Thymus (tissue), 11 donors: ENCODE results near the gene IDH3G. TPM values are rescaled to one million over a fixed set of nuclear protein-coding genes. Genes with fewer than 3 reads are reported as not detected.
"Not testable (repeated sequence)": the region's sequence is repeated elsewhere in the genome, so short reads cannot be mapped to it uniquely, and the experiment has no call there.

ENCODE experiments used
- DNase-seq, 9 donors: peaks; one replicate each; pipeline ENCODE4 v3.0.0-alpha.2; 2013; ENCODE audit warnings: low spot score in 9 of 9, low read depth in 6 of 9, missing footprints in 1 of 9
- H3K27ac ChIP-seq, 2 donors: one replicate each; pipeline ENCODE4 v1.5.1; 2013; ENCODE audit warnings: control low read depth in 1 of 2, low read depth in 1 of 2, low read length in 1 of 2, mild to moderate bottlenecking in 1 of 2, moderate library complexity in 1 of 2
- H3K27me3 ChIP-seq, 2 donors: one replicate each; pipeline ENCODE4 v1.5.1; 2013; ENCODE audit warnings: low read length in 1 of 2; ENCODE audit not compliant: control insufficient read depth in 2 of 2, insufficient read depth in 1 of 2
- H3K36me3 ChIP-seq, 2 donors: one replicate each; pipeline ENCODE4 v1.5.1; 2013; ENCODE audit warnings: low read length in 1 of 2, mild to moderate bottlenecking in 1 of 2, moderate library complexity in 1 of 2; ENCODE audit not compliant: control insufficient read depth in 2 of 2, insufficient read depth in 2 of 2
- H3K4me1 ChIP-seq, 2 donors: one replicate each; pipeline ENCODE4 v1.5.1; 2013; ENCODE audit warnings: low read length in 2 of 2; ENCODE audit not compliant: control insufficient read depth in 2 of 2, insufficient read depth in 2 of 2
- H3K4me3 ChIP-seq, 2 donors: one replicate each; pipeline ENCODE4 v1.5.1; 2013; ENCODE audit warnings: low read length in 2 of 2, control low read depth in 1 of 2, mild to moderate bottlenecking in 1 of 2
- H3K9me3 ChIP-seq, 2 donors: one replicate each; pipeline ENCODE4 v1.5.1; 2013; ENCODE audit warnings: low read length in 1 of 2, mild to moderate bottlenecking in 1 of 2; ENCODE audit not compliant: control insufficient read depth in 2 of 2, insufficient read depth in 1 of 2
- WGBS: extraction: QIAGEN DNeasy Blood & Tissue Kit; methylation state at CpG from one replicate; pipeline ENCODE4 v1.1.7; 2013; 5-methylcytosine and 5-hydroxymethylcytosine counted together
- polyA plus RNA-seq: library from polyadenylated mRNA; stranded (reverse); fragments of 200-250 nt; gene quantifications from one replicate; pipeline ENCODE4 v1.2.3, GENCODE V29; 2013
- total RNA-seq: library from RNA; stranded (reverse); fragments of 120-200 nt; gene quantifications from one replicate; pipeline ENCODE4 v1.2.4, GENCODE V29; 2013
- donor health status: healthy.

The IDH3G gene
- total and polyA plus RNA-seq, 2 donors, result 37.5 to 39.2 TPM

- not testable (repeated sequence) for H3K27me3 ChIP-seq, H3K4me3 ChIP-seq, H3K36me3 ChIP-seq, H3K27ac ChIP-seq, DNase-seq, H3K9me3 ChIP-seq
- peaks cover 0 to 30% of the 10 kb centered on the region in 2 donors for H3K4me1 ChIP-seq
- WGBS, result 90% methylated on average over 32 of the region's 32 CpGs
Observed at GRCh38 chrX:153742796-153743467, 51.2 kb downstream of the IDH3G start.

- DNase-seq, H3K27ac ChIP-seq, H3K27me3 ChIP-seq, H3K36me3 ChIP-seq, H3K4me3 ChIP-seq, H3K9me3 ChIP-seq: not testable (repeated sequence)
- WGBS, result 97% methylated on average over 14 of the region's 14 CpGs
- peaks cover 0 to 30% of the 10 kb centered on the region in 2 donors for H3K4me1 ChIP-seq
Observed at GRCh38 chrX:153742111-153742510, 52.1 kb downstream of the IDH3G start.

GRCh38 chrX:153741446-153741845 is 52.7 kb downstream of the IDH3G start:
- Histone ChIP-seq H3K9me3 (no peaks in the 10 kb centered on the region), H3K4me1 (peaks cover 0 to 30% of the 10 kb centered on the region in 2 donors), H3K27ac (no peak overlapping the region), H3K27me3 (no peaks in the 10 kb centered on the region), H3K36me3 (peaks cover 0 to 13% of the 10 kb centered on the region in 2 donors), H3K4me3 (no peak overlapping the region)
- DNase-seq, result no peak
- WGBS, result 74% methylated on average over 14 of the region's 14 CpGs

- Histone ChIP-seq H3K4me3 (no peak overlapping the region), H3K9me3 (no peaks in the 10 kb centered on the region), H3K27me3 (no peaks in the 10 kb centered on the region), H3K4me1 (peaks cover 0 to 30% of the 10 kb centered on the region in 2 donors), H3K36me3 (peaks cover 0 to 16% of the 10 kb centered on the region in 2 donors), H3K27ac (no peak overlapping the region)
- no peak for DNase-seq
- 95% methylated on average over 16 of the region's 16 CpGs for WGBS
Observed at GRCh38 chrX:153740631-153741222, 53.4 kb downstream of the IDH3G start.

- H3K27ac ChIP-seq, result peak overlapping the region in 1 of 2 donors; percentile 28
- peak in 1 of 9 donors; percentile 54 for DNase-seq
- 75% methylated on average over 29 of the region's 29 CpGs for WGBS
- peaks cover 0 to 30% of the 10 kb centered on the region in 2 donors for H3K4me1 ChIP-seq
- H3K27me3 ChIP-seq, result no peaks in the 10 kb centered on the region
- H3K9me3 ChIP-seq, result no peaks in the 10 kb centered on the region
- H3K36me3 ChIP-seq, result peaks cover 0 to 16% of the 10 kb centered on the region in 2 donors
- no peak overlapping the region for H3K4me3 ChIP-seq
Observed at GRCh38 chrX:153739754-153740486, 54.3 kb downstream of the IDH3G start.

- Histone ChIP-seq H3K27ac (no peak overlapping the region), H3K36me3 (peaks cover 0 to 19% of the 10 kb centered on the region in 2 donors), H3K9me3 (no peaks in the 10 kb centered on the region), H3K27me3 (no peaks in the 10 kb centered on the region), H3K4me1 (peaks cover 0 to 21% of the 10 kb centered on the region in 2 donors), H3K4me3 (no peak overlapping the region)
- 96% methylated on average over 27 of the region's 27 CpGs for WGBS
- DNase-seq, result no peak
Observed at GRCh38 chrX:153738056-153738605, 56.0 kb downstream of the IDH3G start.

DNA sequence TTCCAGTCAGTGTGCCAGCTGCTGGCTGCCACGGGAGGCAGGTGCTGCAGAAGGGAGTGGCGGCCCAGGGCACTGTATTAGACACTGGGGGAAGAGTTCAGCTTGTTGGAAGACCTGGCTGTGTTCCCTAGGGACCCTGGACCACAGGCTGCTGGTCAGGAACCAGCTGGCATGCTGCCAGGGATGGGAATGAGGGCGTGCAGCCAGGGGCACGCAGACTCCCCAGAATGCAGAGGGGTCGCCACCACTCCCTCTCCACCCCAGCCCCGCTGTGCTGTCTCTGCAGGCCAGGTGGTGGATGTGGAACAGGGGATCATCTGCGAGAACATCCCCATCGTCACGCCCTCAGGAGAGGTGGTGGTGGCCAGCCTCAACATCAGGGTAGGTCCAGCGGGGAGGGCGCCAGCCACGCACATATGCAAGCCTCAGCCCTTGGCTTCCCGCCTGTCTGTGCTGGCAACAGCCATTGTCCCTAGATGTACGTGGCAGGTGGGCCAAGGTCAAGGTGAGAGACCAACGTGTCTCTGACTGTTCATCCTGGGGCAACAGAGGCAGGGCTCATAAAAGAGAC is 57.2 kb downstream of the IDH3G start:
- Histone ChIP-seq H3K36me3 (peaks cover 0 to 19% of the 10 kb centered on the region in 2 donors), H3K27ac (no peak overlapping the region), H3K9me3 (no peaks in the 10 kb centered on the region), H3K4me3 (no peak overlapping the region), H3K27me3 (no peaks in the 10 kb centered on the region), H3K4me1 (peaks cover 0 to 21% of the 10 kb centered on the region in 2 donors)
- 94% methylated on average over 15 of the region's 15 CpGs for WGBS
- no peak for DNase-seq

GRCh38 chrX:153736071-153736820 is 57.9 kb downstream of the IDH3G start:
- Histone ChIP-seq H3K4me3 (no peak overlapping the region), H3K27me3 (no peaks in the 10 kb centered on the region), H3K27ac (no peak overlapping the region), H3K9me3 (no peaks in the 10 kb centered on the region), H3K36me3 (peaks cover 0 to 19% of the 10 kb centered on the region in 2 donors), H3K4me1 (peaks cover 0 to 19% of the 10 kb centered on the region in 2 donors)
- 97% methylated on average over 30 of the region's 30 CpGs for WGBS
- DNase-seq, result no peak
